Neural cell (in vitro differentiated cells): ENCODE results near the gene NR2C2.

Experiments used
- EP300 ChIP-seq: fragments of 450-650 bp; conservative IDR thresholded peaks from 2 replicates; pipeline ENCODE4 v1.6.1; 2014; ENCODE audit warnings: antibody characterized with exemption, mild to moderate bottlenecking, moderate library complexity; ENCODE audit not compliant: poor library complexity, severe bottlenecking
- EZH2 ChIP-seq: fragments of 200-600, 300-800 bp; shearing (Covaris generic), sonication (generic); IDR thresholded peaks from 2 replicates; pipeline ENCODE4 v1.6.1; 2014; ENCODE audit warnings: antibody characterized with exemption, low read length, borderline replicate concordance, mild to moderate bottlenecking; ENCODE audit not compliant: insufficient read depth, poor library complexity, severe bottlenecking
- POLR2AphosphoS5 ChIP-seq: IDR thresholded peaks from 2 replicates; pipeline ENCODE4 v1.6.1; 2012
- TAF1 ChIP-seq: IDR thresholded peaks from 2 replicates; pipeline ENCODE4 v1.6.1; 2012; ENCODE audit warnings: low read depth
- TF ChIP-seq, protein P1 (sequence below): fragments of 450-650 bp; IDR thresholded peaks from 2 replicates; pipeline ENCODE4 v1.5.1; 2014; ENCODE audit warnings: antibody characterized with exemption, mild to moderate bottlenecking, moderate library complexity; ENCODE audit not compliant: poor library complexity, severe bottlenecking

DNA sequence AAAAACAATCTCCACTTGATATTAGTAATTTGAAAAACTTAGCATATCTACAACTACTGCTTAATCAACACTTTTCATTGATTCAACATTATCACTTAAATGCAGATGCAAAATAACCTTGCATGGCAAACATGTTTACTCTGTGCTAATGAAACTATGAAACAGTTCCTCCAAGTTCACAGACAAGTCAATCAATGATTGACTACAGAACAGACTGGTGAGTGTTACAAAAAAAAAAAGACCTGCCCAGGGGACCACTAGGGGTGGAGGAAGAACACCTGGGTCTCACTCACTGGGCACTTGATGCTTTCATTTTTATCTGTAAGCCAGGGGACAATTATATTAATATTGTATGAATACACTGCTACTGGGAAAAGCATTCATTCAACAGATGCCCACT is 4.3 kb upstream of the NR2C2 start:
- TF ChIP-seq EP300, result no peak
- no peak for TF ChIP-seq TAF1
- TF ChIP-seq EZH2, result no peak
- no peak for TF ChIP-seq POLR2AphosphoS5
- TF ChIP-seq, protein P1, sequence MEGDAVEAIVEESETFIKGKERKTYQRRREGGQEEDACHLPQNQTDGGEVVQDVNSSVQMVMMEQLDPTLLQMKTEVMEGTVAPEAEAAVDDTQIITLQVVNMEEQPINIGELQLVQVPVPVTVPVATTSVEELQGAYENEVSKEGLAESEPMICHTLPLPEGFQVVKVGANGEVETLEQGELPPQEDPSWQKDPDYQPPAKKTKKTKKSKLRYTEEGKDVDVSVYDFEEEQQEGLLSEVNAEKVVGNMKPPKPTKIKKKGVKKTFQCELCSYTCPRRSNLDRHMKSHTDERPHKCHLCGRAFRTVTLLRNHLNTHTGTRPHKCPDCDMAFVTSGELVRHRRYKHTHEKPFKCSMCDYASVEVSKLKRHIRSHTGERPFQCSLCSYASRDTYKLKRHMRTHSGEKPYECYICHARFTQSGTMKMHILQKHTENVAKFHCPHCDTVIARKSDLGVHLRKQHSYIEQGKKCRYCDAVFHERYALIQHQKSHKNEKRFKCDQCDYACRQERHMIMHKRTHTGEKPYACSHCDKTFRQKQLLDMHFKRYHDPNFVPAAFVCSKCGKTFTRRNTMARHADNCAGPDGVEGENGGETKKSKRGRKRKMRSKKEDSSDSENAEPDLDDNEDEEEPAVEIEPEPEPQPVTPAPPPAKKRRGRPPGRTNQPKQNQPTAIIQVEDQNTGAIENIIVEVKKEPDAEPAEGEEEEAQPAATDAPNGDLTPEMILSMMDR, result no peak
